Right lung (tissue), 10 donors: ENCODE data around the gene VWA7. TPM values are rescaled to one million over a fixed set of nuclear protein-coding genes. Genes with fewer than 3 reads are reported as not detected.
A peak's percentile ranks its signal among the peaks of the same experiment; 100 is the strongest.
"Not testable (repeated sequence)": the region's sequence is repeated elsewhere in the genome, so short reads cannot be mapped to it uniquely, and the experiment has no call there.

Experiments used
- DNase-seq, 2 donors: peaks; one replicate each; pipeline ENCODE4 v3.0.0-alpha.2; 2013
- long read RNA-seq, 8 donors: transcript quantifications; one replicate each; lab custom pipeline, GENCODE V29; 2026
- polyA plus RNA-seq, 5 donors: library from polyadenylated mRNA; unstranded; fragments of 120-200 nt; gene quantifications; one replicate each; pipeline versions ENCODE4 v1.2.1 to v1.2.3, GENCODE V29; 2013; ENCODE audit warnings: inconsistent platforms in 1 of 5, low replicate concordance in 1 of 5; ENCODE audit not compliant: insufficient read length in 5 of 5, insufficient read depth in 1 of 5

The VWA7 gene, protein sequence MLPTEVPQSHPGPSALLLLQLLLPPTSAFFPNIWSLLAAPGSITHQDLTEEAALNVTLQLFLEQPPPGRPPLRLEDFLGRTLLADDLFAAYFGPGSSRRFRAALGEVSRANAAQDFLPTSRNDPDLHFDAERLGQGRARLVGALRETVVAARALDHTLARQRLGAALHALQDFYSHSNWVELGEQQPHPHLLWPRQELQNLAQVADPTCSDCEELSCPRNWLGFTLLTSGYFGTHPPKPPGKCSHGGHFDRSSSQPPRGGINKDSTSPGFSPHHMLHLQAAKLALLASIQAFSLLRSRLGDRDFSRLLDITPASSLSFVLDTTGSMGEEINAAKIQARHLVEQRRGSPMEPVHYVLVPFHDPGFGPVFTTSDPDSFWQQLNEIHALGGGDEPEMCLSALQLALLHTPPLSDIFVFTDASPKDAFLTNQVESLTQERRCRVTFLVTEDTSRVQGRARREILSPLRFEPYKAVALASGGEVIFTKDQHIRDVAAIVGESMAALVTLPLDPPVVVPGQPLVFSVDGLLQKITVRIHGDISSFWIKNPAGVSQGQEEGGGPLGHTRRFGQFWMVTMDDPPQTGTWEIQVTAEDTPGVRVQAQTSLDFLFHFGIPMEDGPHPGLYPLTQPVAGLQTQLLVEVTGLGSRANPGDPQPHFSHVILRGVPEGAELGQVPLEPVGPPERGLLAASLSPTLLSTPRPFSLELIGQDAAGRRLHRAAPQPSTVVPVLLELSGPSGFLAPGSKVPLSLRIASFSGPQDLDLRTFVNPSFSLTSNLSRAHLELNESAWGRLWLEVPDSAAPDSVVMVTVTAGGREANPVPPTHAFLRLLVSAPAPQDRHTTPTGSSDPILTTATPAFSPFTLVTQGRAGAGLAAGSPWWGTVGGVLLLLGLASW
- 1 to 10 TPM; 1.6 to 3.7 (median 2.0) TPM for polyA plus RNA-seq
- long read RNA-seq, donor 1 = 0 reads
- long read RNA-seq, donor 2 = 0 reads
- long read RNA-seq, donor 3 = 0 reads
- long read RNA-seq, donor 4 = 0 reads
- long read RNA-seq, donor 5 = 0 reads
- long read RNA-seq, donor 6 = 0 reads
- long read RNA-seq, donor 7 = 0 reads
- long read RNA-seq, donor 8 = 0 reads

DNA sequence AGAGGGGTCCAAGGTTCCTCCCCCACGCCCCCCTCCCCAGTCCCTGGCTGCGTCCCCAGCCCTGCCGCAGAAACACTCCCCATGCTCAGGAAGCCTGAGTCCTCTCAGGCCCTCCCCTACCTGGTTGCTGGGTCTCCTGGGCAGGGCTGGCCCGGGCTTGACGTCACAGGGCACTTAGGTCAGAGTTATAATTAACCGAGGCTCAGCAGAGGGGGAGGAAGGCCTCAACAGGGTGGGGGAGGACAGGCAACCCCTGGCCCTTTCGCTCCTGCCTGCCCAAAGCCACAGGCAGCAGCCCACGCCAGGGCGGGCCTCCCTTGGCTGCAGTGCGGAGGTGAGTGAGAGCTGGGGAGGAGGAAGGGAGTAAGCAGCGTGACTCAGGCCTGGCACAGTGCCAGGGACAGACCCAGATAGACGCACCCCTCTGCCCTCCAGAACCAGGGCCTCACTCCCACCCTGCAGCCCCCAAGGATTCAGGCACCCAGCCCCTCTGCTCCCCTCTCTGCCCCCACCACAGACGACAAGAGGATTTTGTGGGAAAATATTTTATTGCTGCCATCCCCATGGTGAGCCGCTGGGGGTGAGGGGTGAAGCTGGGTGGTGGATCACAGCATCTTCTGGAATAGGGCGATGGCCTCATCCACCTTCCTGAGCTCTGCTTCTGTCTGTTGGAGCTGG lies at the start of gene VWA7:
VWA7 (minus strand) TSS at position 340 of the 678 bp plus-strand sequence. CDS start 549 bp downstream, outside the sequence.
- DNase-seq = peak; percentile 50 to 55

DNA sequence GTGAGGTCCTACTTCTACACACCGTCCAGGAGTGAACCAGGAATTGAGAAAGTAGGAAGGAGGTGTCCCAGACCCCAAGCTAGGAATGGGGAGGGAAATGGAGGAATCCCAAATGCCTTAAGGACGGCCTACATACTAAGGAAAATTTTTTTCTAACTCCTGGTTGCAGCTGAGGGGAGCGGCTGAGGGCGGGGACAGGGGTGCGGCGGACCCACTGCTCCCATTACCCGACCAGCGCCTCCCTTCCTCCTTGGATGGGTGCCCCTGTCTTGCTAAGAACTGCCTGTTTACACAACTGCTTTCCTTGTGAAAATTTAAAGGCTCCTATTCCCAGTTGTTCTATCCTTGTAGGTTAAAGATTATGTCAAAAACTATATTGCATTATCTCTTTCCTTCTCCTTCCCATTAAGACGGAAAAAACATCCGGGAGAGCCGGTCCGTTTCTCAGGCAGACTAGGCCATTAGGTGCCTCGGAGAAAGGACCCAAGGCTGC lies 49.7 kb upstream of the VWA7 start:
- DNase-seq = no peak

DNA sequence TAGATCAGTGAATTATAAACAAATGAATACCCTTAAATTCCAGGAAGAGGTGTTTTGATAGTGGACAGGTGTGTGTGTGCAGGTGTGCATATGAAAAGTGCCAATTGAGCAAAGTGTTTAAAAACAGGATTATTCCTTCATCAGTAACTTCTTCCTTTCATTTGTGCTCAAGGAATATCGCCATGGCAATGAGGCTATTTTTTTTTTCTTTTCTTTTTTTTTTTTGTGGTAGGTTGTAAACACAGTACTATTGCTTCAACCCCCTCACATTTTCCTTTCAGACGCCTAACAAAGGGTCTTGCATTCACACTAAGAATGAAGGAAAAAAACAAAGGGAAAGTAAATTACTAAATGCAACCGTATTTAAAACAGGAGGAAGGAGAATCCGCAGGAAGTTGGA lies 48.4 kb upstream of the VWA7 start:
- DNase-seq = no peak

DNA sequence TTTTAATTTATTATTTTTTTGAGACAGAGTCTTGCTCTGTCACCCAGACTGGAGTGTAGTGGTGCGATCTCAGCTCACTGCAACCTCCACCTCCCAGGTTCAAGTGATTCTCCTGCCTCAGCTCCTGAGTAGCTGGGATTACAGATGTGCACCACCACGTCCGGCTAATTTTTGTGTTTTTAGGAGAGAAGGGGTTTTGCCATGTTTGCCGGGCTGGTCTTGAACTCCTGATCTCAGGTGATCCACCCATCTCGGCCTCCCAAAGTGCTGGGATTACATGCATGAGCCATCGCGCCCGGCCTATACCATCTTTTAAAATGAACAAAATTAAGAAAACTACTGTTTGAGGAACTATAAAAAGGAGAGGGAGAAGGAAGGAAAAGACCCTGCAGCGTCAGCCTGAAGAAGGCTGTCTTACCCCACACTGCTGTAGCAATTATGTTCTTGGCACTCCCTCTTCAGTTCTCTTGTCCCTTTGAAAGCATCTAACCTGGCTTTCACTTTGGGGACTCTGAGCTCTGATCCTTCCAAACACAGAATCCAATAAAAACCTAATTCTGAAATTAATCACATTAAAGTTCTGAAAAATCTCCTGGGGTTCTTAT lies 46.6 kb upstream of the VWA7 start:
- DNase-seq = not testable (repeated sequence)

DNA sequence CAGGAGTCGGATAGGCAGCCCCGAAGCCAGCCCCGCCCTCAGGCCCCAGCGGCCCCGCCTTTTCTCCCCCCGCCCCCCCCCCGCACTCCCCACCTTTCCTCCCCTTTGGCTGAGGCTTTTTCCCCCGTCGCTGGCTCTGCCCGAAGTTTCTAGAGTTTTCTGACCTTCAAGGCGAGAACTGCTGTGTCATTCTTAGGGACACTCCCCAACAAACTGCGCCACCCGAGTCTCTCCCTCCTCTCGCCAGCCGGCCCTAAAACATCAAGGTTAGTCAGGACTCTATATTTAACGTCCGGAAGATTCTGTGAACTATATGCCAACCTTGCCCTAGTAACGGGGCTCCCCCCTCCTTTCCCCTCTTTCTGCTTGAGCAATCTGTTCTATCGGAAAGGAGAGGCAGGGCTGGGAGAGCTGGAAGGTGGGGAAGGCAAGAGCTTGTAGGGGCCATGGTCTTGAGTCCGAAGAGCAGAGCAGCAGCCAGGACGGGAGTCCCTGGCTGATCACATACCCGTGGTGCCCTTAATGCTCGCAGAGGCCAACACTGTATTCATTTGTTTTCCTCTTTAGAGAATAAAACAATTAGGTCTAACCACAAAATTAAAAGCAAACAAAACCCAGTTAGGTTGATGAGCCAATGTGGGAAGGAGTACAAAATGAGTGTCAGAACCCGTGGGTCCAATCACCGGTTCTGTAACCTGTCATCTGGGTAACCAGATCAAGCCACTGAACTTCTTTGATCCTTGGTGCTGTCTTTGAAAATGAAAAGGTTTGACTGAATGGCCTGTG lies 45.1 kb upstream of the VWA7 start:
- peak; percentile 71 to 72 for DNase-seq

DNA sequence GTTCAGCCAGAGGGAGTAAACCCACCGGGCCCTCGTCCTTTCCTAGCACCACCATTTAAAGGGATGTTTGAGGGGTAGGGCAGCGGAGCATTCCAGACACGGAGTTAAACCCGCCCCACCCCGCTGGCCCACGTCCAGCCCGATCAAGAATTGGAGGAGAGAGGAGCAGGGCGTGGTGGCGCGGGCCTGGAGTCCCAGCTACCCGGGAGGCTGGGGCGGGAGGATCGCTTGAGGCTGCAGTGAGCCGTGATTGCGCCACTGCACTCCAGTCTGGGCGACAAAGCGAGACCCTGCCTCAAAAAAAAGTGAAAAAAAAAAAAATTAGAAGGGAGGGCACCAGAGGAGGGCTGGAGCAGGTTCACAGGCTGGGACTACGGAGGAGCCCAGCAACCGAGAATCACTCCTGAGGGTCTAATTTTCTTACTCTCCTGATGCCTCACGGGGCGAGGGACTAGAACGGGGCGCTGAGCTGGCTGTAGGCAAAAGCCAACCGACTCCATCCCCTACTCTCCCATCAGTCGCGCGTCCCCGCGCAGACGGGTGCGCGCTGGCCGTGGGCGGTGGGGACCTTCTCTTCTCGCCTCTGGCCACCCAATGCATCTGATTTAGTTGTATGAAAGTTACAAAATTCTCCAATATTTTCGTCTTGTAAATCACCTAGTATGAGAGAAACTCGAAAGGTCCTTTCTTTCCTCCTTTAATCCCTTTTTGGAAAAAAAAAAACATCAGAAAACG lies 44.3 kb upstream of the VWA7 start:
- peak; percentile 61 to 68 for DNase-seq

DNA sequence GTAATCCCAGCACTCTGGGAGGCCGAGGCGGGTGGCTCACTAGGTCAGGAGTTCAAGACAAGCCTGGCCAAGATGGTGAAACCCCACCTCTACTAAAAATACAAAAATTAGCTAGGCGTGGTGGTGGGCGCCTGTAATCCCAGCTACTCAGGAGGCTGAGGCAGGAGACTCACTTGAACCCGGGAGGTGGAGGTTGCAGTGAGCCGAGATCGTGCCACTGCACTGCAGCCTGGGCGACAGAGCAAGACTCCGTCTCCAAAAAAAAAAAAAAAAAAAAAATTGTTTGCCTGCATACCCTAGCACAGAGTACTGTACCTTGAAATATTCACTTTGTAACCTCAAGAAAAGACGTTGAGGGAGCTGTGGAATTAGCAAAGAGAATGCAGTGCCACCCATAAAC lies 43.3 kb upstream of the VWA7 start:
- DNase-seq = not testable (repeated sequence)

DNA sequence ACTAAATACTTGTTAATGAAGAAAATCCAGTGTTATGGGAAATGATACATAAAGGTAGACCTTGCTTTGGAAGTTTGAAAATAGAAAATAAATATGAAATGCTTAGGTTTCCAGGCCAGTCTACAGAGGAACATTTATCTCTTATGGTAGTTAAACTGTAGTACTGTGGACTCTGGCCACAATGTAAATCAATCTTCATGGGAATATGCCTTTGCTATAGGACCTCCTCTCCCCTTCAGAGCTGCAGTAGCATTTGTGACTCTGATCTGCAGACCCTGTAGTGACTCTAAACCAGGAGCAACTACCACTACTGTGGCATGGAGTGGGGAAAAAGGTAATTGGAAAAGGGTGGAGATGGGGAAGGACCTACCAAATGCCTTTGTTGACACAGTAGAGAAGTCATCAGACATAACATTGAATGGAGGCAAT lies 42.8 kb upstream of the VWA7 start:
- DNase-seq = no peak

DNA sequence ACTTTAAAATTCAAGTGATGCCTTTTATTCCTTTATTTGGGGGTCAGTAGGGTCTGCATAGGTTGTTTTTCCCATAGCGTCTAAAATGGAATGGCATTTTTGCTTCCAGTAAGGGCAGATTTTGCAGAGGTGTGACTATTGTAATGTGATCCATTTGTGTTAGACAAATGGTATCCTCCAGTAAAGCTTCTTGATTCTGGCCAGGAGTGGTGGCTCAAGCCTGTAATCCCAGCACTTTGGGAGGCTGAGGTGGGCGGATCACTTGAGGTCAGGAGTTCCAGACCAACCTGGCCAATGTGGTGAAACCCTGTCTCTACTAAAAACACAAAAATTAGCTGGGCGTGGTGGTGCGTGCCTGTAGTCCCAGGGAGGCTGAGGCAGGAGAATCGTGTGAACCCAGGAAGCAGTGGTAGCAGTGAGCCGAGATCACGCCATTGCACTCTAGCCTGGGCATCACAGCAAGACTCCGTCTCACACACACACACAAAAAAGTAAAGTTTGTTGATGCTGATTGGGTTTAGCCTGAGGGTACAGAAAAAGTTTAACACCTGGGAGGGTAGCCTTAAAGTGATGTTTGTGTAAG lies 40.9 kb upstream of the VWA7 start:
- DNase-seq = not testable (repeated sequence)

DNA sequence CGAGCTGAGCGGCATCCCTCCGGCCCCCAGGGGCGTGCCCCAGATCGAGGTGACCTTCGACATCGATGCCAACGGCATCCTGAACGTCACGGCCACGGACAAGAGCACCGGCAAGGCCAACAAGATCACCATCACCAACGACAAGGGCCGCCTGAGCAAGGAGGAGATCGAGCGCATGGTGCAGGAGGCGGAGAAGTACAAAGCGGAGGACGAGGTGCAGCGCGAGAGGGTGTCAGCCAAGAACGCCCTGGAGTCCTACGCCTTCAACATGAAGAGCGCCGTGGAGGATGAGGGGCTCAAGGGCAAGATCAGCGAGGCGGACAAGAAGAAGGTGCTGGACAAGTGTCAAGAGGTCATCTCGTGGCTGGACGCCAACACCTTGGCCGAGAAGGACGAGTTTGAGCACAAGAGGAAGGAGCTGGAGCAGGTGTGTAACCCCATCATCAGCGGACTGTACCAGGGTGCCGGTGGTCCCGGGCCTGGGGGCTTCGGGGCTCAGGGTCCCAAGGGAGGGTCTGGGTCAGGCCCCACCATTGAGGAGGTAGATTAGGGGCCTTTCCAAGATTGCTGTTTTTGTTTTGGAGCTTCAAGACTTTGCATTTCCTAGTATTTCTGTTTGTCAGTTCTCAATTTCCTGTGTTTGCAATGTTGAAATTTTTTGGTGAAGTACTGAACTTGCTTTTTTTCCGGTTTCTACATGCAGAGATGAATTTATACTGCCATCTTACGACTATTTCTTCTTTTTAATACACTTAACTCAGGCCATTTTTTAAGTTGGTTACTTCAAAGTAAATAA lies 40.2 kb upstream of the VWA7 start:
- DNase-seq = not testable (repeated sequence)

DNA sequence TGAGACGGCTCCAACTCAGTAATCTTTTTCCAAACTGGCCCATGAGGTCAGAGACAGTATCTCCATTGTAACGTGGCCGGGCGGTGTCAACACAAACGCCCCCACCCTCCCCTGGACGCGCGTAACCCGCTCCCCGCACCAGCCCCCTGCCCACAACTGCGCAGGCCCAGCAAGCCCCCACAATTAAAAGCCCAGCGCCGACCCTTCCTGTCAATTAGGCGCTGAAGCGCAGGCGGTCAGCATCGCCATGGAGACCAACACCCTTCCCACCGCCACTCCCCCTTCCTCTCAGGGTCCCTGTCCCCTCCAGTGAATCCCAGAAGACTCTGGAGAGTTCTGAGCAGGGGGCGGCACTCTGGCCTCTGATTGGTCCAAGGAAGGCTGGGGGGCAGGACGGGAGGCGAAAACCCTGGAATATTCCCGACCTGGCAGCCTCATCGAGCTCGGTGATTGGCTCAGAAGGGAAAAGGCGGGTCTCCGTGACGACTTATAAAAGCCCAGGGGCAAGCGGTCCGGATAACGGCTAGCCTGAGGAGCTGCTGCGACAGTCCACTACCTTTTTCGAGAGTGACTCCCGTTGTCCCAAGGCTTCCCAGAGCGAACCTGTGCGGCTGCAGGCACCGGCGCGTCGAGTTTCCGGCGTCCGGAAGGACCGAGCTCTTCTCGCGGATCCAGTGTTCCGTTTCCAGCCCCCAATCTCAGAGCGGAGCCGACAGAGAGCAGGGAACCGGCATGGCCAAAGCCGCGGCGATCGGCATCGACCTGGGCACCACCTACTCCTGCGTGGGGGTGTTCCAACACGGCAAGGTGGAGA lies 38.1 kb upstream of the VWA7 start, which contains the start of the genes HSPA1A and HSPA1L:
HSPA1A (plus strand) TSS at position 519 of the 814 bp plus-strand sequence; CDS start at position 733, 214 bp downstream.
HSPA1L (minus strand) TSS at position 259 of the 814 bp plus-strand sequence. CDS start 3,311 bp downstream, outside the sequence.
- DNase-seq = peak; percentile 95 to 97

DNA sequence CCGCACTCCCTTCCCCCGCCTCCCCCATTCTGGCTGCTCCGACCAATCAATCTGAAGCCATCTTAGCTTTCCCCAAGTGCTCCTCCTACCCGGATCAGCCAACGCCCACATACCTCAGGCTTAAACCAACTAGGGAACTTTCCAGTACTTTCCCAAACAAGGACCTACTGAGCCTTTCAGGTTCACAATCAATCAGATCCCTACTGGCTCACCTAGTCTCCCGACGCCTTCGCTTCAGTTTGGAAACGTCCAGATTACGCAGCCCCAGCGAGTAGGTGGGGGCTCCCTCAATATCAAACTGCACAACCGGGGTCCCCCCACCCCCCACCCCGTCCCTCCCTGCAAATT lies 37.5 kb upstream of the VWA7 start:
- peak; percentile 96 for DNase-seq

DNA sequence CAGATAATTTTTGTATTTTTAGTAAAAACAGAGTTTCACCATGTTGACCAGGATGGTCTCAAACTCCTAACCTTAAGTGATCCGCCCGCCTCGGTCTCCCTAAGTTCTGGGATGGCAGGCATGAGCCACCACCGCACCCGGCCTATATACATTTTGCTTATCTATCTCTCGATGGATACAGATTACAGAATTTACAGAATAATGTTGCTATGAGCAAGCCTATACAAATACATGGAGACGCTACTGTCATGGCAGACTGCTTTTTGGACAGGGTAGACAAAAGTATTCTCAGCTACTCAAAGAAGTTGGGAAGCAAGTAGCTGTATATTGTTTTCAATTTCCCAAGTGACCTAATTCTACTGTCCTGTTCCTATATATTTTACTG lies 36.3 kb upstream of the VWA7 start:
- DNase-seq = no peak

DNA sequence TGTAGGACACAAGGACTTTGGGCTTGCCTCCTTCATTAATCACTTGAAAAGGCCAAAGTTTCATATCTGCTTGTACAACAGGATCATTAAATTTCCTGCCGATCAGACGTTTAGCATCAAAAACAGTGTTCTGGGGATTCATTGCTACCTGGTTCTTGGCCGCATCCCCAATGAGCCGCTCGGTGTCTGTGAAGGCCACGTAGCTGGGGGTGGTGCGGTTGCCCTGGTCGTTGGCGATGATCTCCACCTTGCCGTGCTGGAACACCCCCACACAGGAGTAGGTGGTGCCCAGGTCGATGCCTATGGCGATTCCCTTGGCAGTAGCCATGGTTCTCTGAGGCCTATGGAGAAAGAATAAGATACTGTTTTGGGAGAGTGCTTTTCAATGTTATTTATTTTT lies 34.5 kb upstream of the VWA7 start:
- no peak for DNase-seq

DNA sequence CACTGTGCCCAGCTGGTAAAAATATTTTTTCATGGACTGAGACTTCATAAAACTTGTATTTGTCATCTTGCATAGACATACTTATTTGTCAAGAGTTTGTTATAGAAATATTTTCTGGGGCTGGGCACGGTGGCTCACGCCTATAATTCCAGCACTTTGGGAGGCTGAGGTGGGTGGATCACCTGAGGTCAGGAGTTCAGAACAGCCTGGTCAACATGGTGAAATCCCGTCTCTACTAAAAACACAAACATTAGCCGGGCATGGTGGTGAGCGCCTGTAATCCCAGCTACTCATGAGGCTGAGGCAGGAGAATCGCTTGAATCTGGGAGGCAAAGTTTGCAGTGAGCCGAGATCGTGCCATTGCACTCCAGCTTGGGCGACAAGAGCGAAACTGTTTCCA lies 31.5 kb upstream of the VWA7 start:
- not testable (repeated sequence) for DNase-seq

DNA sequence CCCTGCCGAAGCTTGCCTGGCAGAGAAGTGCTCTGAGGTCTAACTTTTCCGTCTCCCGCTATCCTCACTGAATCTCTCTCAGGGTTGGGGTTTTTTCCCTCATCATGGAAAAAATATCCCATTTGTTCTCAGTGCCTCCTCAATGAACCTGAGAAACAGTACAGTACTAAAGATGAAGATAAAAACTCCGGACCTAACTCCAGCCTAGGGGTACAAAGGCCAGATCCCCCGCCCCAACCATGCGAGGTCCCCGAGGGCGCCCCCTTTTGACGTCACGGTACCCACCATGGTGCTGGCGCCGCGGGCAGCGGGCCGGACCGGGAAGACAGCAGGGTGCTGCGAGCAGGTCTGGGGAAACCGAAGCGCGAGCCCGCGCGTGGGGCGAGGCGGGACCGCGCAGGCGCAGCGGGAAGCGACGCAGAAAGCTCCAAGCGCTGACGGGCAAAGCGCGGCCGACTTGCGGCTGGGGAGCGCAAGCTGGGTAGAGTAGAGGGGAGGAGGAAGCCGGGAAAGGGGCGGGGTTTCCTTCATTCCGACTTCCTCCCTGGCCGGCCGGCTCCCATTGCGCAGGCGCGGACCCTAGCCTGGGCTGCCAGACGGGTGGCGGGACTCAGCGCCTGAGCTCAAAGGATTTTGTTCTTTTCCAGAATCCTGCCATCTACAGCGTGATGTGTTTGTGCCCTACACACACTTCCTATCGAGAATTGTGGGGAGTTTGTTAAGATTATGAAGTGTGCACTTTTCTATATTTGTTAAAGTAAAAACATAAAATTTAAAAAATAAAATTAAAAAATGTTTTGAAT lies 29.5 kb upstream of the VWA7 start, which contains the start of gene LSM2:
LSM2 (minus strand) TSS at position 497 of the 803 bp plus-strand sequence; CDS start at position 288, 209 bp downstream.
- peak; percentile 96 to 98 for DNase-seq
